K562 (cell line): ENCODE data around the gene PCSK6. TPM values are rescaled to one million over a fixed set of nuclear protein-coding genes. Genes with fewer than 3 reads are reported as not detected.

ENCODE experiments used
- C11orf30 ChIP-seq: fragments of 450-650 bp; IDR thresholded peaks from 2 replicates; pipeline ENCODE4 v1.6.1; 2016; ENCODE audit warnings: low read depth, mild to moderate bottlenecking
- CREB3L1 ChIP-seq: fragments of 450-650 bp; IDR thresholded peaks from 2 replicates; pipeline ENCODE4 v1.6.1; 2014; ENCODE audit warnings: low read depth, mild to moderate bottlenecking, moderate library complexity, borderline replicate concordance
- FOXK2 ChIP-seq, 2 experiments: fragments of 450-650 bp; IDR thresholded peaks in 1 of 2; conservative IDR thresholded peaks in 1 of 2; 2 replicates each; pipeline ENCODE4 v1.6.1; 2016; ENCODE audit warnings: low read depth in 2 of 2, mild to moderate bottlenecking in 1 of 2
- HDAC2 ChIP-seq: fragments of 450-650 bp; IDR thresholded peaks from 2 replicates; pipeline ENCODE4 v1.6.1; 2016; ENCODE audit warnings: mild to moderate bottlenecking
- KLF6 ChIP-seq: fragments of 250-450 bp; sonication (Bioruptor Pico); IDR thresholded peaks from 2 replicates; pipeline ENCODE4 v1.4.0; 2020; ENCODE audit warnings: mild to moderate bottlenecking, moderate library complexity, borderline replicate concordance
- LEF1 ChIP-seq: fragments of 450-650 bp; IDR thresholded peaks from 2 replicates; pipeline ENCODE4 v1.6.1; 2016; ENCODE audit warnings: mild to moderate bottlenecking
- MECOM ChIP-seq: fragments of 250-450 bp; sonication (Bioruptor Pico); IDR thresholded peaks from 2 replicates; pipeline ENCODE4 v1.8.0; 2022; ENCODE audit warnings: inconsistent platforms
- POLR2AphosphoS2 ChIP-seq: IDR thresholded peaks from 2 replicates; pipeline ENCODE4 v1.6.1; 2012; ENCODE audit warnings: low read length, improper control_type of control experiment
- TBL1XR1 ChIP-seq, 2 experiments: IDR thresholded peaks; 2 replicates each; pipeline ENCODE4 v1.6.1; 2012; ENCODE audit warnings: improper control_type of control experiment in 2 of 2, low read length in 2 of 2, mild to moderate bottlenecking in 1 of 2
- ZBTB1 ChIP-seq: sonication (generic); formaldehyde crosslinking; IDR thresholded peaks from 2 replicates; pipeline ENCODE4 v1.8.1; 2023; ENCODE audit warnings: missing genetic modification reagents, low read depth, mild to moderate bottlenecking, borderline replicate concordance
- ZKSCAN1 ChIP-seq: fragments of 150-350 bp; IDR thresholded peaks from 2 replicates; pipeline ENCODE4 v1.6.1; 2016; ENCODE audit warnings: low read depth, low read length
- ZNF217 ChIP-seq: sonication (generic); formaldehyde crosslinking; IDR thresholded peaks from 2 replicates; pipeline ENCODE4 v1.8.0; 2022; ENCODE audit warnings: mild to moderate bottlenecking, missing genetic modification reagents
- ZNF707 ChIP-seq: fragments of 250-450 bp; sonication (Bioruptor Pico); conservative IDR thresholded peaks from 2 replicates; pipeline ENCODE4 v1.8.0; 2022; ENCODE audit warnings: inconsistent platforms, mild to moderate bottlenecking, moderate library complexity
- polyA plus RNA-seq, 8 experiments: library from polyadenylated mRNA; depleted of rRNA in 4 of 8; stranded (reverse) in 5 of 8; unstranded in 3 of 8; fragments of >200 nt; fragmentation: Nextera tagmentation in 2 of 8; fragmentation: Illumina TruSeq in 1 of 8; extraction: Ambion mirVana in 2 of 8; extraction: Trizol in 1 of 8; gene quantifications; 2 replicates each; pipeline versions ENCODE4 v1.2.1 to v1.2.3, GENCODE V29; 2011 to 2014; ENCODE audit warnings: inconsistent platforms in 1 of 8, missing spikeins in 1 of 8
- total RNA-seq, 7 experiments: library from RNA; depleted of rRNA in 6 of 7; stranded (reverse); fragments of >200 nt in 6 of 7; fragmentation: Illumina TruSeq in 2 of 7; extraction: Trizol in 2 of 7; gene quantifications; 2 replicates each; pipeline versions ENCODE4 v1.2.1 to v1.2.3, GENCODE V29; 2011 to 2021; ENCODE audit warnings: low replicate concordance in 1 of 7
- TF ChIP-seq, protein P1 (sequence below), 2 experiments: fragments of 450-650 bp; IDR thresholded peaks; 2 replicates each; pipeline ENCODE4 v1.6.1; 2016; ENCODE audit warnings: mild to moderate bottlenecking in 2 of 2, borderline replicate concordance in 1 of 2, low read depth in 1 of 2, moderate library complexity in 1 of 2
- TF ChIP-seq, protein P2 (sequence below): fragments of 450-650 bp; IDR thresholded peaks from 2 replicates; pipeline ENCODE4 v1.6.1; 2016; ENCODE audit warnings: low read depth, mild to moderate bottlenecking, moderate library complexity
- TF ChIP-seq, protein P3 (sequence below): fragments of 250-450 bp; sonication (Bioruptor Pico); IDR thresholded peaks from 2 replicates; pipeline ENCODE4 v1.5.0; 2021

Gene PCSK6
- total and polyA plus RNA-seq, 9 of the 15 experiments (the other 6 are each of a cell fraction or from before 2014, with no cell fraction given), result 2.2 to 32.6 (median 14.5) TPM

DNA sequence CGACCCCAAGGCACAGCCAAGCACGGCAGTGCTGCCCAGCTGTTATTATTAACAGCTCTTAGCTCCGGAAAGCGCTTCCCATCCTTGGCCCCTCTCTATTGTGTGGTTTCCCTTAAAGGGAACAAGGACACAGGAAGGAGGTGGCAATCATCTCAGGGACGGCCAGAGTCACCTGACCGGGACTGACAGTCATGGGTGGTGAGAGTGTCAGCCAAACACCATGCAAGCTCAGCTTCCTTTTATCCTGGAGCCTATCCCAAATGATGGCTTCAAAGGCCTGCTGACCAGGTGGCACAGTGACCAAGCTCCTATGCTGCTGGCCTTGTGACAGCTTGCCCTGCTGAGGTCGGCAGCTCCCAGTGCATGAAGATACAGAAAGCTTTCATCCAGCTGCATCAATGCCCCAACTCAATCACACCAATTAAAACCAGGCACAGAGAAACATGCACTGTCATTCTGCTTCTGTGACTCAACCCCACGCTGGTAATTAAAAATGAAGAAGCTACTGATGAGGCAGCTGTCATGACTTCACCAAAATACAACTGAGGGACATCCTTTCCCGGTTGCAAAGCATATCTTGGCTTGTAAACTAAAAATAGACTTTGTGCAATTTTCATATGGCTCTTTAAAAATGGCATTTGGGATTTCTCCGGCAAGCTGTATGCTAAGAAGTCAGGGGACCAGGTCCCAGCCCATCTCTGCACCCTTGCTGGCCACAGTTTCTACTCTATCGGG lies 34.0 kb downstream of the PCSK6 start (continued):
- no peak for TF ChIP-seq ZNF707
- TF ChIP-seq C11orf30, result peak; percentile 94
- TF ChIP-seq LEF1, result no peak; the same call in 1 of the 2 replicates
- TF ChIP-seq POLR2AphosphoS2, result no peak
- no peak for TF ChIP-seq CREB3L1
- no peak for TF ChIP-seq ZKSCAN1
- TF ChIP-seq TBL1XR1 (IDR thresholded peaks at IDR 0.05; ENCODE audit: low read length in 2 of 2), result peak in 1 of 2 experiments; percentile 19; a peak in 1 of 4 replicates
- TF ChIP-seq, protein P1, sequence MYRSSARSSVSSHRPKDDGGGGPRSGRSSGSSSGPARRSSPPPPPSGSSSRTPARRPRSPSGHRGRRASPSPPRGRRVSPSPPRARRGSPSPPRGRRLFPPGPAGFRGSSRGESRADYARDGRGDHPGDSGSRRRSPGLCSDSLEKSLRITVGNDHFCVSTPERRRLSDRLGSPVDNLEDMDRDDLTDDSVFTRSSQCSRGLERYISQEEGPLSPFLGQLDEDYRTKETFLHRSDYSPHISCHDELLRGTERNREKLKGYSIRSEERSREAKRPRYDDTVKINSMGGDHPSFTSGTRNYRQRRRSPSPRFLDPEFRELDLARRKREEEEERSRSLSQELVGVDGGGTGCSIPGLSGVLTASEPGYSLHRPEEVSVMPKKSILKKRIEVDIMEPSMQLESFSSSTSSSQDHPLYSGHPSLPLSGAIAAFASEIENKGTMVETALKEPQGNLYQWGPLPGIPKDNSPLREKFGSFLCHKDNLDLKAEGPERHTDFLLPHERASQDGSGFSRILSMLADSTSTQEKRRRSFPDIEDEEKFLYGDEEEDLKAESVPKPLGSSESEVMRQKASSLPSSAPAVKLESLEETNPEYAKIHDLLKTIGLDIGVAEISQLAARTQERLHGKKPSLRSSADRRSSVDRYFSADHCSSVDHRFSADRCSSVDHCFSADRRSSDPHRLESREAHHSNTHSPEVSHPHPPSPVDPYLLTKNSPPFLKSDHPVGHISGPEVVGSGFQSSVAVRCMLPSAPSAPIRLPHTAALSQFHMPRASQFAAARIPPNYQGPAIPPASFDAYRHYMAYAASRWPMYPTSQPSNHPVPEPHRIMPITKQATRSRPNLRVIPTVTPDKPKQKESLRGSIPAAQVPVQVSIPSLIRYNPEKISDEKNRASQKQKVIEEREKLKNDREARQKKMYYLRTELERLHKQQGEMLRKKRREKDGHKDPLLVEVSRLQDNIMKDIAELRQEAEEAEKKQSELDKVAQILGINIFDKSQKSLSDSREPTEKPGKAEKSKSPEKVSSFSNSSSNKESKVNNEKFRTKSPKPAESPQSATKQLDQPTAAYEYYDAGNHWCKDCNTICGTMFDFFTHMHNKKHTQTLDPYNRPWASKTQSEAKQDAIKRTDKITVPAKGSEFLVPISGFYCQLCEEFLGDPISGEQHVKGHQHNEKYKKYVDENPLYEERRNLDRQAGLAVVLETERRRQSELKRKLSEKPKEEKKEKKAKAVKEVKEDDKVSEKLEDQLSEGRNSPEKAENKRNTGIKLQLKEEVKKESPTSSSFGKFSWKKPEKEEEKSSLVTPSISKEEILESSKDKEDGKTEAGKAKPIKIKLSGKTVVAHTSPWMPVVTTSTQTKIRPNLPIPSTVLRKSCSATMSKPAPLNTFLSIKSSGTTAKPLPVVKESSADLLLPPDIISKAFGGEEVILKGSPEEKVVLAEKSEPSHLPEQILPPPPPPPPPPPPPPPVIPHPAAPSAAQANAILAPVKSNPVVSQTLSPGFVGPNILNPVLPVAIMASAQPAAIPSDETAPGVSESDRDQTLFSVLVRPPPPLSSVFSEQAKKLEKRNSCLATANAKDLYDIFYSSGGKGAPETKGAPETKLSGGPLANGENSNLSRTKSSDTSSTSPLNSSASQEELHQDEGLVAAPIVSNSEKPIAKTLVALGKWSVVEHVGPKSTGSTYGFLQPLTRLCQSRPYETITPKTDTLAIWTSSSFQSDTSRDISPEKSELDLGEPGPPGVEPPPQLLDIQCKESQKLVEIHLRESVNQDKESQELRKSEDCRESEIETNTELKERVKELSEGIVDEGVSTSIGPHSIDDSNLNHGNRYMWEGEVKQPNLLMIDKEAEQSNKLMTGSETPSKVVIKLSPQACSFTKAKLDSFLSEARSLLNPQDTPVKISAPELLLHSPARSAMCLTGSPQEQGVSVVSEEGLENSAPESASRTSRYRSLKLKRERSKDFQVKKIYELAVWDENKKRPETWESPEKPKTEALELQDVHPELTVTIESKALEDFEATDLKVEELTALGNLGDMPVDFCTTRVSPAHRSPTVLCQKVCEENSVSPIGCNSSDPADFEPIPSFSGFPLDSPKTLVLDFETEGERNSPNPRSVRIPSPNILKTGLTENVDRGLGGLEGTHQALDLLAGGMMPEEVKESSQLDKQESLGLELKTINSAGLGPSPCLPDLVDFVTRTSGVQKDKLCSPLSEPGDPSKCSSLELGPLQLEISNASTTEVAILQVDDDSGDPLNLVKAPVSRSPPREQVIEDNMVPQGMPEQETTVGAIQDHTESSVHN (IDR thresholded peaks at IDR 0.05; ENCODE audit: borderline replicate concordance in 1 of 2, low read depth in 1 of 2), result peak in 1 of 2 experiments; percentile 74; a peak in 2 of 4 replicates
- TF ChIP-seq KLF6 (CRISPR knock-in tag), result no peak
- no peak for TF ChIP-seq FOXK2 (conservative IDR thresholded peaks at IDR 0.05 in 1 of 2, IDR thresholded peaks at IDR 0.05 in 1 of 2; ENCODE audit: low read depth in 2 of 2)
- TF ChIP-seq HDAC2, result peak; percentile 19; the same call in 1 of the 2 replicates
- TF ChIP-seq, protein P2, sequence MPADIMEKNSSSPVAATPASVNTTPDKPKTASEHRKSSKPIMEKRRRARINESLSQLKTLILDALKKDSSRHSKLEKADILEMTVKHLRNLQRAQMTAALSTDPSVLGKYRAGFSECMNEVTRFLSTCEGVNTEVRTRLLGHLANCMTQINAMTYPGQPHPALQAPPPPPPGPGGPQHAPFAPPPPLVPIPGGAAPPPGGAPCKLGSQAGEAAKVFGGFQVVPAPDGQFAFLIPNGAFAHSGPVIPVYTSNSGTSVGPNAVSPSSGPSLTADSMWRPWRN, result no peak
- TF ChIP-seq ZBTB1 (CRISPR knock-in tag), result no peak
- TF ChIP-seq, protein P3, sequence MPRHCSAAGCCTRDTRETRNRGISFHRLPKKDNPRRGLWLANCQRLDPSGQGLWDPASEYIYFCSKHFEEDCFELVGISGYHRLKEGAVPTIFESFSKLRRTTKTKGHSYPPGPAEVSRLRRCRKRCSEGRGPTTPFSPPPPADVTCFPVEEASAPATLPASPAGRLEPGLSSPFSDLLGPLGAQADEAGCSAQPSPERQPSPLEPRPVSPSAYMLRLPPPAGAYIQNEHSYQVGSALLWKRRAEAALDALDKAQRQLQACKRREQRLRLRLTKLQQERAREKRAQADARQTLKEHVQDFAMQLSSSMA (CRISPR knock-in tag), result no peak
- TF ChIP-seq ZNF217, result no peak
- peak; percentile 92 for TF ChIP-seq MECOM
